OCI-LY7 (cell line): ENCODE data around the gene RAD23A.

Experiments
- EZH2phosphoT487 ChIP-seq: fragments of 200-600 bp; sonication (generic); IDR thresholded peaks from 2 replicates; pipeline ENCODE4 v1.6.1; 2018; ENCODE audit warnings: low read depth, borderline replicate concordance, mild to moderate bottlenecking, mixed run types, antibody characterized with exemption, low read length, moderate library complexity, mixed read lengths
- TF ChIP-seq, protein P1 (sequence below): fragments of 200-600 bp; sonication (generic); conservative IDR thresholded peaks from 2 replicates; pipeline ENCODE4 v1.5.1; 2014; ENCODE audit warnings: mild to moderate bottlenecking, antibody characterized with exemption, low read length, moderate library complexity, mixed read lengths

DNA sequence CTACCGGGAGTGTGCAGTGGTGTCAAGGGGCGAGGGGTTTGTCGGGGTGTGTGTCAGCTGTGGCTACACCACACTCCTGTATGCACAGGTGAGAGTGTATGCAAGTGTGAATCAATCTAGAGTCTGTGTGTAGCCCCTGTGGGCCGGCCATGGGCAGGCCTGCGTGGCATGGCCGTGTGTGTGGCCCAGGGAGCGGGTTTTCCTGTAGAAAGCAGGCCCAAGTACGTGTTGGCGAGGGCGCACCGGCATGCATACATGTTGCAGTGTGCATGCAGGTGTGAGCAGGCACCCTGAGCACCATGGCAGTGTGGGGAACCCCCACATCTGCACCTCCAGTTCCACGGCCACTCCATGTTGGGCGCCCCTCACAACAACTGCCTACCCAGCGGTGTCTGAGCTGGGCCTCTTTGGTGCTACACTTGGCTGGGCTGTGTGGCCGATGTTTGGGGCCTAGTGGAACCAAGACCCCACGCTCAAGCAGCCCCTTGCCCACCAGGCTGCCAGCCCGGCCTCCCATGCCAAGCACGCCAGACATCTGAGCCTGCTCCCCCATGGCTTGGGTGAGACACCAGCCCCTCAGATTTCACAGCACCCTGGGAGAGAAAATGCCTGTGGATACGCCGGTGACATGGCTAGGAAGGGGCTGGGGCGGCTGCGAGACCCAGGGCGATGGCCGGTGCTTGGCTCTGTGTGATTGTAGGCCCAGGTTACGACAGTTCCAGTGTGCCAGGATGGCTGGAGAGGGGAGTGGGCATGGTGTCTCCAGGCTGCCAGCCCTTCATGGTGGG lies 51.7 kb downstream of the RAD23A start:
- TF ChIP-seq, protein P1, sequence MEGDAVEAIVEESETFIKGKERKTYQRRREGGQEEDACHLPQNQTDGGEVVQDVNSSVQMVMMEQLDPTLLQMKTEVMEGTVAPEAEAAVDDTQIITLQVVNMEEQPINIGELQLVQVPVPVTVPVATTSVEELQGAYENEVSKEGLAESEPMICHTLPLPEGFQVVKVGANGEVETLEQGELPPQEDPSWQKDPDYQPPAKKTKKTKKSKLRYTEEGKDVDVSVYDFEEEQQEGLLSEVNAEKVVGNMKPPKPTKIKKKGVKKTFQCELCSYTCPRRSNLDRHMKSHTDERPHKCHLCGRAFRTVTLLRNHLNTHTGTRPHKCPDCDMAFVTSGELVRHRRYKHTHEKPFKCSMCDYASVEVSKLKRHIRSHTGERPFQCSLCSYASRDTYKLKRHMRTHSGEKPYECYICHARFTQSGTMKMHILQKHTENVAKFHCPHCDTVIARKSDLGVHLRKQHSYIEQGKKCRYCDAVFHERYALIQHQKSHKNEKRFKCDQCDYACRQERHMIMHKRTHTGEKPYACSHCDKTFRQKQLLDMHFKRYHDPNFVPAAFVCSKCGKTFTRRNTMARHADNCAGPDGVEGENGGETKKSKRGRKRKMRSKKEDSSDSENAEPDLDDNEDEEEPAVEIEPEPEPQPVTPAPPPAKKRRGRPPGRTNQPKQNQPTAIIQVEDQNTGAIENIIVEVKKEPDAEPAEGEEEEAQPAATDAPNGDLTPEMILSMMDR = no peak
- no peak for TF ChIP-seq EZH2phosphoT487
